Stimulated activated CD8-positive, alpha-beta memory T cell treated with anti-CD3 and anti-CD28 coated beads, Interleukin-2, amount 100 ng/mL, for 48 hours (primary cell): ENCODE measurements around the gene SNTG2.
"Not testable (repeated sequence)": the region's sequence is repeated elsewhere in the genome, so short reads cannot be mapped to it uniquely, and the experiment has no call there.

Experiments
- DNase-seq, 2 donors: peaks; one replicate each; pipeline ENCODE4 v3.0.0-alpha.2; 2020; ENCODE audit warnings: low read depth in 2 of 2

The SNTG2 gene

GRCh38 chr2:1186421-1186820 lies 235.8 kb downstream of the SNTG2 start:
- no peak for DNase-seq

GRCh38 chr2:1187189-1187588 lies 236.5 kb downstream of the SNTG2 start:
- no peak for DNase-seq

- DNase-seq, result no peak
Observed at GRCh38 chr2:1192121-1192520, 241.5 kb downstream of the SNTG2 start.

- DNase-seq, result no peak
Observed at GRCh38 chr2:1193801-1194200, 243.2 kb downstream of the SNTG2 start.

GRCh38 chr2:1203772-1204171 lies 253.1 kb downstream of the SNTG2 start:
- no peak for DNase-seq

GRCh38 chr2:1205853-1206252 lies 255.2 kb downstream of the SNTG2 start:
- DNase-seq, result no peak

GRCh38 chr2:1207962-1208510 lies 257.4 kb downstream of the SNTG2 start:
- no peak for DNase-seq

- DNase-seq, result no peak
Observed at GRCh38 chr2:1208522-1208921, 257.9 kb downstream of the SNTG2 start.

- no peak for DNase-seq
Observed at GRCh38 chr2:1209246-1209645, 258.6 kb downstream of the SNTG2 start.

GRCh38 chr2:1209761-1210160 lies 259.1 kb downstream of the SNTG2 start:
- no peak for DNase-seq

GRCh38 chr2:1210352-1210751 lies 259.7 kb downstream of the SNTG2 start:
- no peak for DNase-seq

GRCh38 chr2:1219901-1220573 lies 269.4 kb downstream of the SNTG2 start:
- DNase-seq, result no peak

- DNase-seq, result no peak
Observed at GRCh38 chr2:1222056-1222455, 271.4 kb downstream of the SNTG2 start.

- no peak for DNase-seq
Observed at GRCh38 chr2:1223791-1224190, 273.1 kb downstream of the SNTG2 start.

- DNase-seq, result no peak
Observed at GRCh38 chr2:1224901-1225300, 274.3 kb downstream of the SNTG2 start.

- DNase-seq, result no peak
Observed at GRCh38 chr2:1226766-1227165, 276.1 kb downstream of the SNTG2 start.

- no peak for DNase-seq
Observed at GRCh38 chr2:1227274-1227900, 276.7 kb downstream of the SNTG2 start.

GRCh38 chr2:1229596-1229995 lies 278.9 kb downstream of the SNTG2 start:
- not testable (repeated sequence) for DNase-seq

GRCh38 chr2:1230155-1230893 lies 279.7 kb downstream of the SNTG2 start:
- DNase-seq, result no peak

- DNase-seq, result no peak
Observed at GRCh38 chr2:1231466-1232063, 280.9 kb downstream of the SNTG2 start.

- DNase-seq, result no peak
Observed at GRCh38 chr2:1233281-1233680, 282.6 kb downstream of the SNTG2 start.

- no peak for DNase-seq
Observed at GRCh38 chr2:1234731-1235308, 284.2 kb downstream of the SNTG2 start.
